GM21825 (cell line): ENCODE results near the gene REL.

Experiments used
- ATAC-seq: cut with Tn5 transposase; IDR thresholded peaks from one replicate; pipeline ENCODE4 v1.9.1; 2021; ENCODE audit warnings: mild to moderate bottlenecking, moderate library complexity; ENCODE audit not compliant: unreplicated experiment

Gene REL

DNA sequence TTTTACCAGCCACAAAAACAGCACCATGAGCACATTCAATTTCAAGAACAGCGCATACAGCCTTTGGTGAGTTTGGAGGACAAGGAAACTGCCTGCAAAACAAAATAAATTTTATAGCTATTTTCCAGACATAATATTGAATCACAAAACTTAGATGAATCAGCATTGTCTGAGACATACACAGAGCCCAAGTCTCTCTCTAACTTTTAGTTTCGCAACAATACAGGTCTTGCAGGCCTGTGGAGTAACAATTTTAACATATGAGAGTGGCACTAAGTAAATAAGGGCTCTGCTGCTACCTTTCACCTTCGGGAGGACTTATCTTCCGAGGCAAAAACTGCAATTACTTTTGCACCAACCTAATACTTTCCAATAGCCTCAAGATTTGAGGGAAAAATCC lies 80.1 kb downstream of the REL start:
- no peak for ATAC-seq

DNA sequence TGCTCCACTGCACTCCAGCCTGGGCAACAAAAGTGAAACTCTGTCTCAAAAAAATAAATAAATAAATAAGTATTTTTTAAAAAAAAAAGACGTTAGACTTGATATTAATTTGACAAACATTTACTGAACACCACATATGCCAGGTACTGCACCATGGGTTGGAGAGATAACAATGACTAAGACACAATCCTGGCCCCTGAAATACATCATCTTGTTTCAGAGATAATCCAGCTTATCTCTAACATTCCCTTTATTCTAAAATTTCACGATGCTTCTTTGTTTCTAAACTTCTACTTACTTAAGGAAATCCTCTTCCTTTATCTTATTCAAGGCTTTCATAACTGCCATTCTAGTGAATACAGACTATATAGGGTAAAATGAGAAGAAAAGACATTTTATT lies 81.2 kb downstream of the REL start:
- no peak for ATAC-seq

- no peak for ATAC-seq
Observed at GRCh38 chr2:60963190-60963589, 81.8 kb downstream of the REL start.

GRCh38 chr2:60964651-60965498 lies 83.5 kb downstream of the REL start:
- no peak for ATAC-seq

GRCh38 chr2:60965499-60965785 lies 84.1 kb downstream of the REL start:
- ATAC-seq = no peak

- ATAC-seq = peak; percentile 58
Observed at GRCh38 chr2:60966507-60967405, 85.4 kb downstream of the REL start.

DNA sequence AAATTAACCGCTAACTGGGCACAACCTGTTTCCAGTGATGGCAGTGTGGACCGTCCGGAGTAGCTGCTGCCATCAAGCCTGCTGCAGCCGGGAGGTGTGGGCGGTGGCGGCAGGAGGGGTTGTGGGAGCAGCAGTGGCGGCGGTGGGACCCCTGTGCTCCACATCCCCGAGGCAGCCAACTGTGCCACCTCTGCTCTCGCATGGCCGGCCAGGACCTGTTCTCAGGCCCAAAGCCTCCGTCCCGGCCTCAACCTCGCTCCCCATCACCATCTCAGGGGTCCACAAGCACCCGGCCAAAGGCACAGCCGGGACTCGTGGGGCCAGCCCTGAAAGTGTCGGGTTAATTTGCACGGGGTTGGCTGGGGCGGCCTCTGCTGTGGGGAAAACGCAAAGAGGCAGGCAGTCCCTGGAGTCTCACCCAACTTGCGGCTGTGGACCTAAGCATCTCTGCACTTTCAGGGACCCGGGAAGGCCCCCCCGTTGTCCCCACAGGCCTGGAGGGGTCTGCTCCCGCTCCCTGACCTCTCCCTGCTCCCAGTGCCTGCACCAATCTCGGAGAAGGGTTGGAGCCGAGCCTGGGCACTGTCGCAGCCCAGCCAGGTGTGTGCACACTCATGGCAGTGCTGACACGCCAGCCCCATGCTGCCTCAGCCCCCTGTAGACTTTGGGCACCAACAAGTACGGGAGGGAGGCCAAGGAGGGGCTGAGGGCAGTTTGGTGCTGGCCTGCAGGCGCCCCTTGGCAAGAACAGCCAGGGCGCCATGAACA lies 91.7 kb downstream of the REL start:
- no peak for ATAC-seq

GRCh38 chr2:60973705-60974104 lies 92.3 kb downstream of the REL start:
- ATAC-seq = no peak

GRCh38 chr2:60974652-60975051 lies 93.3 kb downstream of the REL start:
- no peak for ATAC-seq
